Common myeloid progenitor, CD34-positive (primary cell): ENCODE results near the gene ANKRD44.

Experiments
- CTCF ChIA-PET: fragments of 350-600 bp; sonication (Branson Sonifier 250); formaldehyde crosslinking; loops from one replicate; lab custom pipeline; 2021; ENCODE audit warnings: antibody characterized with exemption; lab: Charles Lee
- POLR2A ChIA-PET: fragments of 350-600 bp; sonication (Branson Sonifier 250); formaldehyde crosslinking; loops from one replicate; lab custom pipeline; 2021; ENCODE audit warnings: antibody characterized with exemption; lab: Charles Lee
- DNase-seq, 3 donors: peaks; one replicate each; pipeline versions ENCODE4 v3.0.0 to v3.0.0-alpha.2; 2013
- H3K27ac ChIP-seq, 2 experiments: 1 replicate in 1 of 2; 2 replicates in 1 of 2; pipeline ENCODE4 v1.7.0; 2013; ENCODE audit warnings: inconsistent platforms in 2 of 2, low read length in 2 of 2, mild to moderate bottlenecking in 2 of 2, low read depth in 1 of 2, moderate library complexity in 1 of 2; ENCODE audit not compliant: severe bottlenecking in 2 of 2, insufficient read depth in 1 of 2, poor library complexity in 1 of 2
- H3K27me3 ChIP-seq, 5 experiments: replicated peaks in 2 of 5; 1 replicate in 3 of 5; 2 replicates in 2 of 5; pipeline versions ENCODE4 v1.6.1 to v1.7.0; 2013; ENCODE audit warnings: low read length in 4 of 5, mild to moderate bottlenecking in 2 of 5, moderate library complexity in 2 of 5, inconsistent platforms in 1 of 5; ENCODE audit not compliant: insufficient read depth in 5 of 5, control insufficient read depth in 4 of 5
- H3K36me3 ChIP-seq, 4 experiments: 1 replicate in 2 of 4; 2 replicates in 2 of 4; pipeline versions ENCODE4 v1.6.1 to v1.7.0; 2013; ENCODE audit warnings: low read length in 3 of 4, control low read depth in 1 of 4, mild to moderate bottlenecking in 1 of 4; ENCODE audit not compliant: control insufficient read depth in 4 of 4, insufficient read depth in 4 of 4
- H3K4me1 ChIP-seq, 4 experiments: 1 replicate in 3 of 4; 2 replicates in 1 of 4; pipeline versions ENCODE4 v1.6.1 to v1.7.1; 2013; ENCODE audit warnings: low read length in 3 of 4, mild to moderate bottlenecking in 3 of 4, control low read depth in 1 of 4, inconsistent platforms in 1 of 4, moderate library complexity in 1 of 4; ENCODE audit not compliant: control insufficient read depth in 4 of 4, insufficient read depth in 4 of 4; ENCODE audit errors: control extremely low read depth in 1 of 4
- H3K4me3 ChIP-seq, 7 experiments: 1 replicate in 4 of 7; 2 replicates in 3 of 7; pipeline versions ENCODE4 v1.5.1 to v1.7.0; 2013; ENCODE audit warnings: mild to moderate bottlenecking in 7 of 7, low read length in 6 of 7, moderate library complexity in 6 of 7, inconsistent platforms in 2 of 7, low read depth in 2 of 7, control low read depth in 1 of 7; ENCODE audit not compliant: insufficient read depth in 4 of 7, control insufficient read depth in 1 of 7; ENCODE audit errors: extremely low read depth in 1 of 7
- H3K9me3 ChIP-seq, 5 experiments: 1 replicate in 4 of 5; 2 replicates in 1 of 5; pipeline versions ENCODE4 v1.6.1 to v1.7.1; 2013; ENCODE audit warnings: low read length in 4 of 5, mild to moderate bottlenecking in 2 of 5, inconsistent platforms in 1 of 5, low read depth in 1 of 5, moderate library complexity in 1 of 5; ENCODE audit not compliant: control insufficient read depth in 4 of 5, insufficient read depth in 2 of 5; ENCODE audit errors: control extremely low read depth in 1 of 5
- WGBS: methylation state at CpG from one replicate; pipeline ENCODE4 v1.1.5; 2013; ENCODE audit not compliant: insufficient coverage; 5-methylcytosine and 5-hydroxymethylcytosine counted together

Gene ANKRD44

GRCh38 chr2:197138506-197138905 is 172.1 kb downstream of the ANKRD44 start:
- peaks cover 9 to 23% (median 13%) of the 10 kb centered on the region in 4 experiments for H3K4me1 ChIP-seq
- DNase-seq, result peak in 2 of 3 donors; percentile 19 to 30
- no CpG with 5 or more reads among the region's 3 CpGs for WGBS
- ChIA-PET POLR2A (interaction anchor here (0.5 kb wide), 1 partner anchor 306 kb away, joined by 4 read pairs; no protein-coding TSS in a partner anchor), CTCF (interaction anchor here (4.4 kb wide), 1 partner anchor 19 kb away, joined by 14 read pairs; no protein-coding TSS in a partner anchor)
- H3K36me3 ChIP-seq, result peaks cover 0 to 13% (median 3%) of the 10 kb centered on the region in 4 experiments
- no peaks in the 10 kb centered on the region for H3K9me3 ChIP-seq
- no peaks in the 10 kb centered on the region for H3K27me3 ChIP-seq
- no peak overlapping the region for H3K27ac ChIP-seq
- no peak overlapping the region for H3K4me3 ChIP-seq

- WGBS, result 14% methylated on average over 1 of the region's 3 CpGs
Measured at GRCh38 chr2:197137826-197138477, 172.6 kb downstream of the ANKRD44 start.

GRCh38 chr2:197137231-197137630 is 173.3 kb downstream of the ANKRD44 start:
- H3K9me3 ChIP-seq, result no peaks in the 10 kb centered on the region
- H3K4me1 ChIP-seq, result peaks cover 7 to 22% (median 12%) of the 10 kb centered on the region in 4 experiments
- H3K27ac ChIP-seq, result no peak overlapping the region
- POLR2A ChIA-PET, result no interaction called here
- H3K27me3 ChIP-seq, result no peaks in the 10 kb centered on the region
- no peak for DNase-seq
- peaks cover 0 to 13% (median 5%) of the 10 kb centered on the region in 4 experiments for H3K36me3 ChIP-seq
- 96% methylated on average over 4 of the region's 4 CpGs for WGBS
- no peak overlapping the region for H3K4me3 ChIP-seq
- CTCF ChIA-PET, result interaction anchor here (1.1 to 4.5 kb wide), 5 partner anchors 9 to 44 kb away, joined by 3 to 20 read pairs (median 6); no protein-coding TSS in a partner anchor

More at GRCh38 chr2:197137826-197138477, 172.6 kb downstream of the ANKRD44 start:
- ChIA-PET CTCF (interaction anchor here (1.5 to 4.5 kb wide), 4 partner anchors 10 to 30 kb away, joined by 6 to 20 read pairs (median 11); no protein-coding TSS in a partner anchor), POLR2A (interaction anchor here (0.5 kb wide), 1 partner anchor 306 kb away, joined by 4 read pairs; no protein-coding TSS in a partner anchor)
- no peak overlapping the region for H3K27ac ChIP-seq
- no peaks in the 10 kb centered on the region for H3K27me3 ChIP-seq
- DNase-seq, result peak in 2 of 3 donors; percentile 36 to 48
- H3K36me3 ChIP-seq, result peaks cover 0 to 13% (median 4%) of the 10 kb centered on the region in 4 experiments
- H3K9me3 ChIP-seq, result no peaks in the 10 kb centered on the region
- no peak overlapping the region for H3K4me3 ChIP-seq
- peaks cover 9 to 23% (median 13%) of the 10 kb centered on the region in 4 experiments for H3K4me1 ChIP-seq

- Histone ChIP-seq H3K36me3 (peaks cover 0 to 13% (median 5%) of the 10 kb centered on the region in 4 experiments), H3K27me3 (no peaks in the 10 kb centered on the region), H3K4me3 (no peak overlapping the region), H3K27ac (no peak overlapping the region), H3K9me3 (no peaks in the 10 kb centered on the region), H3K4me1 (peaks cover 5 to 14% (median 8%) of the 10 kb centered on the region in 4 experiments)
- no CpG with 5 or more reads among the region's 5 CpGs for WGBS
- DNase-seq, result no peak
- POLR2A ChIA-PET, result no interaction called here
- CTCF ChIA-PET, result interaction anchor here (1.1 to 4.5 kb wide), 7 partner anchors 9 to 45 kb away, joined by 3 to 20 read pairs (median 6); no protein-coding TSS in a partner anchor
Measured at GRCh38 chr2:197136452-197136851, 174.1 kb downstream of the ANKRD44 start.

GRCh38 chr2:197135806-197136205 is 174.8 kb downstream of the ANKRD44 start:
- H3K4me3 ChIP-seq, result no peak overlapping the region
- peaks cover 5 to 14% (median 8%) of the 10 kb centered on the region in 4 experiments for H3K4me1 ChIP-seq
- no peaks in the 10 kb centered on the region for H3K9me3 ChIP-seq
- H3K36me3 ChIP-seq, result peaks cover 0 to 13% (median 5%) of the 10 kb centered on the region in 4 experiments
- no peak overlapping the region for H3K27ac ChIP-seq
- H3K27me3 ChIP-seq, result no peaks in the 10 kb centered on the region
- DNase-seq, result no peak
- WGBS, result 100% methylated on average over 1 of the region's 1 CpG
- ChIA-PET POLR2A (no interaction called here), CTCF (interaction anchor here (0.9 to 4.5 kb wide), 4 partner anchors 17 to 33 kb away, joined by 3 to 20 read pairs (median 6); no protein-coding TSS in a partner anchor)

GRCh38 chr2:197134206-197134605 is 176.4 kb downstream of the ANKRD44 start:
- no peaks in the 10 kb centered on the region for H3K27me3 ChIP-seq
- no peak overlapping the region for H3K4me3 ChIP-seq
- POLR2A ChIA-PET, result no interaction called here
- DNase-seq, result no peak
- CTCF ChIA-PET, result interaction anchor here (0.6 to 4.5 kb wide), 12 partner anchors 11 to 197 kb away, joined by 3 to 20 read pairs (median 4); no protein-coding TSS in a partner anchor
- H3K9me3 ChIP-seq, result no peaks in the 10 kb centered on the region
- peaks cover 5 to 22% (median 12%) of the 10 kb centered on the region in 4 experiments for H3K4me1 ChIP-seq
- peaks cover 0 to 13% (median 5%) of the 10 kb centered on the region in 4 experiments for H3K36me3 ChIP-seq
- 95% methylated on average over 2 of the region's 2 CpGs for WGBS
- no peak overlapping the region for H3K27ac ChIP-seq
